ENCODE data around the gene EIF1AD. TPM values are rescaled to one million over a fixed set of nuclear protein-coding genes. Genes with fewer than 3 reads are reported as not detected.

The EIF1AD gene
- total RNA-seq, 2 experiments from 2014 or later: 51.1 to 63.2 TPM

DNA sequence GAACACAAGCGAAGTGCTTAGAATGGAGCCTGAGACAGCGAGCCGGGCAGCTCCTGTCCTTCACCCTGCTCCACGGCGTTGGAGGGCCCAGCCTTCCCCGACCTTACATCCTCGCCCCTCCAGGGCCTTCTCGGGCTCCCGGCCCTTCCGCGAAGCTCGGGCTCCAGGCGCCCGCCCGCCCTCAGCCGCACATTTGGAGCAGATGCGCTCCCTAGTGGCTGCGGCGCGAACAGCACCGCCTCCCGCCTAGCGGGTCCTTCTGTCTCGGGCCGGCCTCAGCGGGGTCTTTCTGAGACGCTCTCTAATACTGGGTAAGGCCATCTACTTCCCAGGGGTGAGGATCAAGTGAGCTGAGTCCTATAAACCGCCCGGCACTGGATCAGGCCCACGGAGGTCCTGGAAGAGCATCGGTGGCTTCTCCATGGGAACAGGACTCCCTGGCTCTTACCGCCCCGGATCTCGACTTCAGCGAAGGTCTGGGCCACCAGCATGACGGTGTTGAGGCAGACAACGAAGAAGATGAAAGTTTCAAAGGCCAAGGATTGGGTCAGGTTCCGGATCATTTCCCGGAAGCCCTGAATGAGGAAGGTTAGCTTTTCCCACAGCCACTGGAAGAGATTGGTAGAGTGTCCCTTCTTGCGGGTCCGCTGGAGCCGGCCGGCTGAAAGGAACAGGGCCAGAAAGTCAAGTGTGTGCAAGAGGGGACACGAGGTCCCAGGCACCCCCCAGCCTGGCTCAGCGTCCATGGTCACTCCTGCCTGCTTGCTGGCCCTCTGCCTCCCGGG is 20.6 kb upstream of the EIF1AD start:
- Histone ChIP-seq H3K27ac (ENCODE audit: low read depth, low read length, poor library complexity, severe bottlenecking) (no peak overlapping the region), H3K36me3 (ENCODE audit: insufficient read depth, low read length) (no peaks in the 10 kb centered on the region), H3K9me2 (ENCODE audit: insufficient read depth, low read length) (no peaks in the 10 kb centered on the region), H2AFZ (ENCODE audit: low read length) (no peak overlapping the region), H3K4me2 (ENCODE audit: low read length) (no peak overlapping the region), H3K79me2 (ENCODE audit: insufficient read depth, low read depth, low read length) (no peaks in the 10 kb centered on the region), H3K4me1 (ENCODE audit: insufficient read depth, low read length, poor library complexity, severe bottlenecking) (no peaks in the 10 kb centered on the region), H4K20me1 (ENCODE audit: insufficient read depth, low read length) (no peaks in the 10 kb centered on the region), H3K4me3 (ENCODE audit: low read depth, low read length, poor library complexity, severe bottlenecking) (no peak overlapping the region), H3K9me3 (ENCODE audit: low read length) (no peaks in the 10 kb centered on the region)
- no TSS peak for BruUV-seq (replicated peaks)
- peak; percentile 53 for DNase-seq (ENCODE audit: low spot score)
- CTCF ChIA-PET (ENCODE audit: unreplicated experiment): interaction anchor here (1.3 to 1.4 kb wide), 2 partner anchors 20 to 23 kb away, joined by 3 to 5 read pairs; partner anchors contain the start of gene BANF1
- no peak for TF ChIP-seq EZH2phosphoT487 (IDR thresholded peaks at IDR 0.05; ENCODE audit: borderline replicate concordance, low read depth, low read length)
- TF ChIP-seq, protein P1, sequence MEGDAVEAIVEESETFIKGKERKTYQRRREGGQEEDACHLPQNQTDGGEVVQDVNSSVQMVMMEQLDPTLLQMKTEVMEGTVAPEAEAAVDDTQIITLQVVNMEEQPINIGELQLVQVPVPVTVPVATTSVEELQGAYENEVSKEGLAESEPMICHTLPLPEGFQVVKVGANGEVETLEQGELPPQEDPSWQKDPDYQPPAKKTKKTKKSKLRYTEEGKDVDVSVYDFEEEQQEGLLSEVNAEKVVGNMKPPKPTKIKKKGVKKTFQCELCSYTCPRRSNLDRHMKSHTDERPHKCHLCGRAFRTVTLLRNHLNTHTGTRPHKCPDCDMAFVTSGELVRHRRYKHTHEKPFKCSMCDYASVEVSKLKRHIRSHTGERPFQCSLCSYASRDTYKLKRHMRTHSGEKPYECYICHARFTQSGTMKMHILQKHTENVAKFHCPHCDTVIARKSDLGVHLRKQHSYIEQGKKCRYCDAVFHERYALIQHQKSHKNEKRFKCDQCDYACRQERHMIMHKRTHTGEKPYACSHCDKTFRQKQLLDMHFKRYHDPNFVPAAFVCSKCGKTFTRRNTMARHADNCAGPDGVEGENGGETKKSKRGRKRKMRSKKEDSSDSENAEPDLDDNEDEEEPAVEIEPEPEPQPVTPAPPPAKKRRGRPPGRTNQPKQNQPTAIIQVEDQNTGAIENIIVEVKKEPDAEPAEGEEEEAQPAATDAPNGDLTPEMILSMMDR (conservative IDR thresholded peaks at IDR 0.05; ENCODE audit: low read length): peak; percentile 86
- POLR2A ChIA-PET: no interaction called here
- intact Hi-C loops (cut with micrococcal nuclease; ENCODE audit: unreplicated experiment): no loop called here

DNA sequence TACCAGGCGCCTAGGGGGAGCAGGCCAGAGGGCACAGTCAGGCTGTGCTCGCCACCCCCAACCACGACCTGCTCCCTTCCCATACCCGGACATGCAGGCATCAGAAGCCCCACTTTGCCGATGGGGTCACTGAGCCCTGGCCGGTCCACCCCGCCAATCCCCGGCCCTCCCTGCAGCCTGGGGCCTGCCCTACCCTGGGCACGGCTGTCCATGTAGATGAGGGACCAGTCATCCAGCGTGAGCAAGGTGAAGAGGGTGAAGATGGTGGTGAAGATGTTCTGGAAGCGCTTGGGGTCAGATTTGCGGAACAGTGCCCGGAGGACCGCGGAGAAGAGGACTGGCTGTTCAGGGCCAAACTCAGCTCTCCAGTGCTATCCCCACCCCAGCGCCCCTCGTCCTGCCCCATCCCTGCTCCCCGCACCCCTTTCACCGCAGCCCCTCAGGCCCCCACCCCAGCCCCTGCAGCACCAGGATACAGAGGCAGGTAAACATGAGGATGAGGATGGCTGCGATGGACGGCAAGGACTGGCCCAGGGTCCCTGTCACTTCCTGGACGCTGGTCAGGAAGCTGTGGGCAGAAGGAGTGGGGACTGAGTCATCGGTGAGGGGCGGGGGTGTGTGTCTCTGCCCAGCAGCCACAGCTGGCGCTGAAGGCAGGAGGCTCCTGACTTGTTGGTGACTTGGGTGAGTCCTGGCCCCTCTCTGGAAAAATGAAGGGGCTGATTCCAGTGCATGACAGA is 18.8 kb upstream of the EIF1AD start:
- no peak overlapping the region for H3K27ac ChIP-seq (ENCODE audit: low read depth, low read length, poor library complexity, severe bottlenecking)
- DNase-seq (ENCODE audit: low spot score): no peak

More for the DNA sequence above, 18.8 kb upstream of the EIF1AD start:
- no peak overlapping the region for H3K4me3 ChIP-seq (ENCODE audit: low read depth, low read length, poor library complexity, severe bottlenecking)
- no peaks in the 10 kb centered on the region for H3K79me2 ChIP-seq (ENCODE audit: insufficient read depth, low read depth, low read length)
- no peaks in the 10 kb centered on the region for H4K20me1 ChIP-seq (ENCODE audit: insufficient read depth, low read length)
- H3K9me2 ChIP-seq (ENCODE audit: insufficient read depth, low read length): no peaks in the 10 kb centered on the region
- no TSS peak for BruUV-seq (replicated peaks)
- no peak overlapping the region for H3K4me2 ChIP-seq (ENCODE audit: low read length)
- no peak overlapping the region for H2AFZ ChIP-seq (ENCODE audit: low read length)
- CTCF ChIA-PET (ENCODE audit: unreplicated experiment): no interaction called here
- no peaks in the 10 kb centered on the region for H3K36me3 ChIP-seq (ENCODE audit: insufficient read depth, low read length)
- intact Hi-C loops (cut with micrococcal nuclease; ENCODE audit: unreplicated experiment): no loop called here
- no peak for TF ChIP-seq EZH2phosphoT487 (IDR thresholded peaks at IDR 0.05; ENCODE audit: borderline replicate concordance, low read depth, low read length)
- TF ChIP-seq, protein P1 (conservative IDR thresholded peaks at IDR 0.05; ENCODE audit: low read length): no peak
- no peaks in the 10 kb centered on the region for H3K4me1 ChIP-seq (ENCODE audit: insufficient read depth, low read length, poor library complexity, severe bottlenecking)
- POLR2A ChIA-PET: no interaction called here
- no peaks in the 10 kb centered on the region for H3K9me3 ChIP-seq (ENCODE audit: low read length)

Measured in OCI-LY7 (cell line).